Measurements from ENCODE around the gene FRYL. TPM values are rescaled to one million over a fixed set of nuclear protein-coding genes. Genes with fewer than 3 reads are reported as not detected.

The FRYL gene
- total and polyA plus RNA-seq, 2 experiments from 2014 or later = 20.6 to 33.0 TPM

- TF ChIP-seq CTCF (IDR thresholded peaks at IDR 0.05; ENCODE audit: low read depth, low read length) = no peak
- Histone ChIP-seq H3K4me3 (no peak overlapping the region), H3K36me3 (no peaks in the 10 kb centered on the region), H3K4me1 (ENCODE audit: low read depth) (no peaks in the 10 kb centered on the region), H3K9me3 (ENCODE audit: low read depth) (no peaks in the 10 kb centered on the region), H3K27me3 (no peaks in the 10 kb centered on the region), H3K27ac (no peak overlapping the region)
- DNase-seq (ENCODE audit: low read depth in 1 of 2, low spot score in 1 of 2) = no peak
Measured at GRCh38 chr4:48798117-48798516, 18.0 kb upstream of the FRYL start.

GRCh38 chr4:48796927-48797679 lies 17.0 kb upstream of the FRYL start:
- no peak for DNase-seq (ENCODE audit: low read depth in 1 of 2, low spot score in 1 of 2)
- no peaks in the 10 kb centered on the region for H3K36me3 ChIP-seq
- H3K27me3 ChIP-seq = no peaks in the 10 kb centered on the region
- peaks cover 7% of the 10 kb centered on the region for H3K4me1 ChIP-seq (ENCODE audit: low read depth)
- H3K27ac ChIP-seq = no peak overlapping the region
- H3K4me3 ChIP-seq = no peak overlapping the region
- H3K9me3 ChIP-seq (ENCODE audit: low read depth) = no peaks in the 10 kb centered on the region
- TF ChIP-seq CTCF (IDR thresholded peaks at IDR 0.05; ENCODE audit: low read depth, low read length) = no peak

- no peak for TF ChIP-seq CTCF (IDR thresholded peaks at IDR 0.05; ENCODE audit: low read depth, low read length)
- no peaks in the 10 kb centered on the region for H3K27me3 ChIP-seq
- no peak overlapping the region for H3K4me3 ChIP-seq
- H3K27ac ChIP-seq = no peak overlapping the region
- H3K4me1 ChIP-seq (ENCODE audit: low read depth) = peaks cover 12% of the 10 kb centered on the region
- no peaks in the 10 kb centered on the region for H3K36me3 ChIP-seq
- no peaks in the 10 kb centered on the region for H3K9me3 ChIP-seq (ENCODE audit: low read depth)
- no peak for DNase-seq (ENCODE audit: low read depth in 1 of 2, low spot score in 1 of 2)
Measured at GRCh38 chr4:48796191-48796926, 16.3 kb upstream of the FRYL start.

DNA sequence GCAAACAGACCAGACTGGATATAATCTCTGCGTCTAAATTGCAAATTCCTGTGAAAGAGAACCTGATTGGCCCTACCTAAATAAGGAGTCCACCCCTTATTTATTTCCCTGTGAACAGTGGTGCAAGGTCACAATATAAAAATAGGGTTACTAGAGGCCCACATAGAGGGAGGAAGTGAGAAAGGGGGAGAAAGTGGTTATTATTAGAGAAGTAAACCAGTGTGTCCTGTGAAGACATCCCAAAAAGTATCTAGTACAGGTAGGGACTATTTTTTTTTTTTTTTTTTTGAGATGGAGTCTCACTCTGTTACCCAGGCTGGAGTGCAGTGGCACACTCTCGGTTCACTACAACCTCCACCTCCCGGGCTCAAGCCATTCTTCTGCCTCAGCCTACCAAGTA lies 15.0 kb upstream of the FRYL start:
- Histone ChIP-seq H3K36me3 (no peaks in the 10 kb centered on the region), H3K27me3 (no peaks in the 10 kb centered on the region), H3K4me1 (ENCODE audit: low read depth) (peaks cover 12% of the 10 kb centered on the region), H3K4me3 (no peak overlapping the region), H3K27ac (no peak overlapping the region), H3K9me3 (ENCODE audit: low read depth) (no peaks in the 10 kb centered on the region)
- no peak for DNase-seq (ENCODE audit: low read depth in 1 of 2, low spot score in 1 of 2)
- no peak for TF ChIP-seq CTCF (IDR thresholded peaks at IDR 0.05; ENCODE audit: low read depth, low read length)

- Histone ChIP-seq H3K27me3 (no peaks in the 10 kb centered on the region), H3K27ac (peak overlapping the region; percentile 44), H3K4me1 (ENCODE audit: low read depth) (peaks cover 12% of the 10 kb centered on the region), H3K9me3 (ENCODE audit: low read depth) (no peaks in the 10 kb centered on the region), H3K36me3 (no peaks in the 10 kb centered on the region), H3K4me3 (no peak overlapping the region)
- DNase-seq (ENCODE audit: low read depth in 1 of 2, low spot score in 1 of 2) = peak; percentile 2 to 62
- TF ChIP-seq CTCF (IDR thresholded peaks at IDR 0.05; ENCODE audit: low read depth, low read length) = no peak
Measured at GRCh38 chr4:48792348-48793006, 12.4 kb upstream of the FRYL start.
